Stimulated activated CD4-positive, alpha-beta T cell treated with anti-CD3 and anti-CD28 coated beads, Interleukin-1b, Interleukin-23, amount 100 ng/mL, for 24 hours (primary cell): ENCODE measurements around the gene NME7.

ENCODE experiments used
- DNase-seq, 4 experiments: peaks; one replicate each; pipeline ENCODE4 v3.0.0-alpha.2; 2020; ENCODE audit warnings: low read depth in 4 of 4, low spot score in 1 of 4

Gene NME7

GRCh38 chr1:169160845-169161495 lies 206.6 kb downstream of the NME7 start:
- no peak for DNase-seq

DNA sequence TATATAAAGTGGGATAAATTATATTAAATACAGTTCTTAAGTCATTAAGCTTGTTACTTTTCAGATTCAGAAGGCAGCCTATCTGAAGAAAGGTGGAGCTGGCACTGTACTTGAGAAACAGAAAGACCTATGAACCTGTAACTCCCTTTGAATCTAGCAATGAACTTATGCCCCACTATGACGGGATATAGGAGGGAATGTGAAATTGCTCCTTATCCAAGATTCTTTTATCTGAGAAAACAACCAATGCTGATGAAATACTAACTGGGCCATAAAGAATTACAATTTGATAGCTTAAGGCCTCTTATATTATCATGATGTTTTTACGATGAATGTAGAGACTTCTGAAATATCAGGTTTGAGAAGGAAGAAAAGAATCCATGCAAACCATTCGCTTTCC lies 211.0 kb downstream of the NME7 start:
- no peak for DNase-seq

DNA sequence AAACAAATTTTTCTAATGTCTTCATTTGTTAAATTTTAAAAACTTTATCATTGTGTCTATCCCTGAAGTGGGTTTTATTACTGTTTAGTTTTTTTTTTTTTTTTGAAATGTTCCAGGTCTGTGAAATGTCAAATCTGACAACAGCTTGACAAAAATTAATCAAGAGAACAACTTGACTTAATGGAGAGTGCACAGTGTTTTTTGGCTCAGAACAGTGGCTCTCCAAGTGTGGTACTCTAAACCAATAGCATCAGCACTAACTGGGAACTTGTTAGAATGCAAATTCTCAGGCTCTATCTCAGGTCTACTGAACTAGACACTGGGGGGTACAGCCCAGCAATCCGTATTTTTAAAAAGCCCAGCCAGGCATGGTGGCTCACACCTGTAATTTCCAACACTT lies 211.9 kb downstream of the NME7 start:
- DNase-seq: no peak

DNA sequence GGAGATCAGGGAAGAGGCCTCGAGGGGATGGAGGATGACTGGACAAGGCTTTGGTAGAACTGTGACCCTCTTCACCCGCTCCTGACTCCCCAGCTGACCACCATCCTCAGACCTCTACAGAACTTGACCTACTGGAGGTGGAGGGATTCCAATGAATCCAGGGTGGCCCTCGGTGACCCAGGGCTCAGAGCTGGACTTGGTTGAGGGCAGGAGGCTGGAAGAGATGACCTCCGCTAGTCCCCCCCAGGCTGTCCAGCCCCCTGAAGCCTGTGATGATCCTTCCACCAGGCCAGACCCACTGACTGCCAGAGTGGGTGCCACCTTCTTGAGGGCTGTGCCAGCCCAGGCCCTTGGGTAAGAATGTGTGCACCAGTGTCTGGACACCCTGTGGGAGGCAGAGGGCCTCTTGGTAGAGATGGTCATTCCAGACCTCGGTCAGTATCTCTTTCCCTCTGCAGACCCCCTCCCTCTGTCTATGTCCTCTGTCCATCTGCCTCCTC lies 216.2 kb downstream of the NME7 start:
- no peak for DNase-seq

GRCh38 chr1:169150641-169151337 lies 216.8 kb downstream of the NME7 start:
- no peak for DNase-seq

DNA sequence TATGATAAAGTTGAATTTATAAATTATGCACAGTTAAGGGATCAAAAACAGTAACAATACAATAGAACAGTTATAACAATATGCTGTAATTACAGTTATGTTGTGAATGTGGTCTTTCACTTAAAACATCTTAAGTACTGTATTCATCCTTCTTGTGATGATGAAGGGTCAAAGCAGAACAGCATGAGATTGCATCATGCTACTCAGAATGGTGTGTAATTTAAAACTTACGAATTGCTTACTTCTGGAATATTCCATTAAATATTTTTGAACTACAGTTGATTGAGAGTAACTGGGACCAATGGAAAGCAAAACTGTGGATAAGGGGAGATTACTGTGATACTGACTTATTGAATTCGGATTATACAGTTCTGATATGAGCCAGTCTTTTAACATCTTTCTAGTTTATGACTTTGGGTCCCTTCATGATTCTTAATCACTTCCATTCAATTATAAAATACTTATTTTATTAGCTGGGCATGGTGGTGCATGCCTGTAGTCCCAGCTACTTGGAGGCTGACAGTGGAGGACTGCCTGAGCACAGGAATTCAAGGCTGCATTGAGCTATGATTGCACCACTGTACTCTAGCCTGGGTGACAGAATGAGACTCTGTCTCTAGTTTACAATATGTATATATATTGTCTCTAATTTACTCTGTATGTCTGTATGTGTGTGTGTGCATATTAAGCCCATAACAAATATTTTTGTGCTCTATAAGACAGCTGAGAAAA lies 217.9 kb downstream of the NME7 start:
- DNase-seq: no peak

- DNase-seq: no peak
Measured at GRCh38 chr1:169148472-169149252, 218.9 kb downstream of the NME7 start.

DNA sequence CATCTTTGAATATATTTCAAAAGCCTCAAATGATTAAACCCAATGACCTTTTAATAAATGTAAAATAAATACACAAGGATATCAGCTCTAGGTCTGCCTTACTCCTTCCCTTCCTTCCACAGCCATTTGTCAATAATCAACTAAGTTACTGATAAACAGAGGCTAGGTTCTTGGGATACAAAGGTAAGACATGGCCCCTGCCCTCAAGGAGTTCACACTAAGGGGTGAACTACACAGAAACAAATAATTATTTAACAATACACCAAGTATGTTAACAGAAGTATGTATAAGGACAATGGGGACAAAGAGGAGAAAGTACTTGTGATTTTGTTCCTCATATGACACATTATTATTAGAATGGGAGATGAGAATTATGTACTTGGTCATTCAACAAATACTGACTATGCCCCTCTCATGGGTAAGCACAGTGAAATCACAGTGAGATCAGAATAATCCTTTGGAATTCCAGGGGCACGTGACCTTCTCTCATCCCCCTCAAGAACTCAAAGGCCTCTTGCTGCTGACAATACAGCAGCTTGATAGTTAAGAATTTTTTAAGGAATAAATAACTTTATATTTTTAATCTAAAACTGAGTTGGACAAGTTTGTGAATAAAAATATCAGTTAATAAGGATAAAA lies 220.9 kb downstream of the NME7 start:
- no peak for DNase-seq

- no peak for DNase-seq
Measured at GRCh38 chr1:169144941-169145626, 222.5 kb downstream of the NME7 start.

- no peak for DNase-seq
Measured at GRCh38 chr1:169143984-169144383, 223.6 kb downstream of the NME7 start.

- DNase-seq: no peak
Measured at GRCh38 chr1:169143346-169143745, 224.3 kb downstream of the NME7 start.

DNA sequence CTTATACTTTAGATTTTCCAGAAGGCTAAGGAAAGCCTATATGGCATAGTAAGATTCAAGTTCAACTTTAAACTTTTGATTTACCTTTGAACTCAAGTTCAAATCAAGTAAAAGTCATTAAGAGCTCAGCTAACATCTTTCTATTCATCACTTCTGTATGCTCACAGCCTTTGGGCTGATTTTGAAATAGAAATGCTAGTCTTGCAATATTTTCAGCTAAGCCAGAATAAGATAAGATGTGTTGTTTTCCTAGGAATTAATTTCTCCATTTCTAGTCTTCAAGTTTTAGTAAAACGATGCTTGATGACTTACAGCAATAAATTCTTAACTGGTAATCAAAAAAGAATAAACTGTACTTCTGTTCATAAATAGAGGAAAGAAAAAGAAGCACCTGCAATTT lies 225.5 kb downstream of the NME7 start:
- no peak for DNase-seq

- DNase-seq: no peak
Measured at GRCh38 chr1:169141356-169141755, 226.2 kb downstream of the NME7 start.

DNA sequence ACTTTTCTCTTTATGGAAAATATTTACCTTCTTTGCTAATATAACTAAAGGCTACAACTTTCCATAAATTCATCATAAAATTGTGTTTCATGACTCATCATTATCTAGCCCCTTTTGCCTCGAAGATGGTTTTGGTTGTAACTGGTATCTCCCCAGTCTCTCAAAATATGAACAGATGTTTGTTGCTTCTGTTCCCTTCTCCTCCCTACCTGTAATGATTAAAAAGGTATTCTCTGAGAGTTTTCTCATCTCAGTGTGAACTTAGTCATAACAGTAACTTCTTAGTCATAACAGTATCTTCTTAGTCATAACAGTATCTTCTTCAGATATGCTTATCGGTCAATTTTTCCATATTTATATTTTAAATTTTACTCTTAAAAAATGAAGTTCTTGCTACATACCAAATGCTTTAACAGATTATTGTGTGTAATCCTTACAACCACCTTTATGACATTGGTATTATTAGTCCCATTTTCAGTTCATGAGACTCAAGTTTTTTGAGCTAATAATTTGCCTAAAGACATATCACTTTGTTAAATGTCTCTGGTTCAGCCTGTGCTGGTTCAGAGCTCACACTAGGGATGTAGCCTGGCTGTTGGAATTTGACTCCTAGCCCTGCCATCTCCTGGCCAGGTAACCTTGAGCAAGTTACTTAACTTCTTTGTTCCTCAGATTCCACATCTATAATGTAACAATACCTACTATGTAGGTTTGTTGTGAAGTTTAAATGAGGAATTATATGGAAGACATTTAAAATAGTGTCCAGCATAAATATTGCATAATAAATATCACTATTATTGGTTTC lies 228.5 kb downstream of the NME7 start:
- no peak for DNase-seq

- DNase-seq: no peak
Measured at GRCh38 chr1:169137357-169137756, 230.2 kb downstream of the NME7 start.

- DNase-seq: no peak
Measured at GRCh38 chr1:169133801-169134502, 233.6 kb downstream of the NME7 start.

GRCh38 chr1:169133228-169133576 lies 234.4 kb downstream of the NME7 start:
- DNase-seq: no peak

- DNase-seq: no peak
Measured at GRCh38 chr1:169132512-169133227, 234.9 kb downstream of the NME7 start.
